Fibroblast of skin of left biceps (primary cell): ENCODE measurements around the gene TTC34.

Experiments
- DNase-seq, 2 experiments: peaks; one replicate each; pipeline ENCODE4 v3.0.0-alpha.2; 2013; ENCODE audit warnings: low read depth in 2 of 2

The TTC34 gene

GRCh38 chr1:2641381-2642130, 159.9 kb downstream of the TTC34 start:
- no peak for DNase-seq

- no peak for DNase-seq
Observed at GRCh38 chr1:2640626-2641025, 160.9 kb downstream of the TTC34 start.

- DNase-seq, result no peak
Observed at GRCh38 chr1:2639607-2640521, 161.6 kb downstream of the TTC34 start.

GRCh38 chr1:2639203-2639602, 162.3 kb downstream of the TTC34 start:
- DNase-seq, result no peak

- DNase-seq, result no peak
Observed at GRCh38 chr1:2638466-2639115, 162.9 kb downstream of the TTC34 start.

GRCh38 chr1:2637442-2638145, 163.9 kb downstream of the TTC34 start:
- DNase-seq, result no peak

- DNase-seq, result no peak
Observed at GRCh38 chr1:2636733-2637132, 164.8 kb downstream of the TTC34 start.

GRCh38 chr1:2635361-2636010, 166.0 kb downstream of the TTC34 start:
- no peak for DNase-seq

- DNase-seq, result no peak
Observed at GRCh38 chr1:2633936-2634491, 167.5 kb downstream of the TTC34 start.

- no peak for DNase-seq
Observed at GRCh38 chr1:2633366-2633935, 168.0 kb downstream of the TTC34 start.

GRCh38 chr1:2632561-2633361, 168.7 kb downstream of the TTC34 start, which contains the start of gene MMEL1:
MMEL1 (minus strand) TSS chr1:2633016; CDS start chr1:2629484, 3,532 bp downstream.
- DNase-seq, result no peak

GRCh38 chr1:2632051-2632430, 169.5 kb downstream of the TTC34 start:
- DNase-seq, result no peak

- DNase-seq, result no peak
Observed at GRCh38 chr1:2631136-2632050, 170.1 kb downstream of the TTC34 start.

- DNase-seq, result no peak
Observed at GRCh38 chr1:2630498-2631135, 170.9 kb downstream of the TTC34 start.

GRCh38 chr1:2629627-2630497, 171.6 kb downstream of the TTC34 start:
- DNase-seq, result no peak

GRCh38 chr1:2628933-2629626, 172.4 kb downstream of the TTC34 start:
- DNase-seq, result no peak
